ENCODE measurements around the gene ABCG1. TPM values are rescaled to one million over a fixed set of nuclear protein-coding genes. Genes with fewer than 3 reads are reported as not detected.
A peak's percentile ranks its signal among the peaks of the same experiment; 100 is the strongest.

The ABCG1 gene
- total and polyA plus RNA-seq, 4 experiments from 2014 or later = 1.5 to 19.6 (median 9.5) TPM

DNA sequence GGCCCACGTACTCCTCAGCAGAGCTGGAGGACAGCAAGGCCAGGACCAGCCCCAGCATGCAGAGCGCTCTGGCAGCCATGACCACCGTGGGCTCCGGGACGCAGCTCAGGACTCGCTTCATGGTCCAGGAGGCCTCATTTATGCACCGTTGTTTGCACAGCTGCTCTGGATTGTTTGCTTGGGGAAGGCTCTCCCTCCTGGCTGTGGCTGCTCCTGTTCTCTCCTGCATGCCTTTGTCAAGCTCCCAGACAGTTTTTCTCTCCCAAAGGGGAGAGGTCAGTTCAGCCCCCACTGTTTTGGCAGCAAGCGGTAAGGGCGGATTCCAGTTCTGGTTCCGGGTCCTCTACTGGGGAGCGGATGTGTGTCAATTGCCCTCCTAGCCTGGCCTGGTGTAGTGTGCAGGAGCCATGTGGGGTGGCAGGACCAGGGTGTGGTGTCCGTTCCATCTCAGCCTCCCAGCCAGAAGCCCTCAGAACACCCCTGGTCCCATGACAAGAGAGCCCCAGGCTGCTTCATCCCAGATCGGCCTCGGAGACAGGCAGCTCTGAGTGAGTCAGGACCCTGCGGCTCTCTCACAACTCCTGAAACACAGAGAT is 96.5 kb downstream of the ABCG1 start, which contains the start of gene TFF3:
TFF3 (minus strand) TSS at position 114 of the 596 bp plus-strand sequence; CDS start at position 79, 35 bp downstream.
- Mint-ChIP-seq H3K36me3 (no peaks in the 10 kb centered on the region), H3K4me3 (no peak within 1 kb of the TSS), H3K27ac (peak within 1 kb of the TSS in 1 of 7 donors; percentile 61), H3K9me3 (no peaks in the 10 kb centered on the region), H3K27me3 (no peaks in the 10 kb centered on the region), H3K4me1 (peaks cover 0 to 11% (median 3%) of the 10 kb centered on the region in 4 donors)
- intact Hi-C loops (cut with micrococcal nuclease) = no loop called here
- Histone ChIP-seq H3K4me3 (ENCODE audit: low read length in 2 of 2) (no peak within 1 kb of the TSS), H3K9me3 (ENCODE audit: control insufficient read depth in 1 of 2, low read length in 2 of 2) (no peaks in the 10 kb centered on the region), H3K4me1 (ENCODE audit: insufficient read depth, low read length) (peaks cover 5% of the 10 kb centered on the region), H3K27me3 (ENCODE audit: insufficient read depth, low read length) (no peaks in the 10 kb centered on the region), H3K27ac (ENCODE audit: low read depth, low read length) (no peak within 1 kb of the TSS), H3K36me3 (ENCODE audit: insufficient read depth, low read length) (no peaks in the 10 kb centered on the region)
- no peak for DNase-seq
- POLR2A ChIA-PET (ENCODE audit: partially characterized antibody) = no interaction called here
- CTCF ChIA-PET (ENCODE audit: partially characterized antibody) = no interaction called here

DNA sequence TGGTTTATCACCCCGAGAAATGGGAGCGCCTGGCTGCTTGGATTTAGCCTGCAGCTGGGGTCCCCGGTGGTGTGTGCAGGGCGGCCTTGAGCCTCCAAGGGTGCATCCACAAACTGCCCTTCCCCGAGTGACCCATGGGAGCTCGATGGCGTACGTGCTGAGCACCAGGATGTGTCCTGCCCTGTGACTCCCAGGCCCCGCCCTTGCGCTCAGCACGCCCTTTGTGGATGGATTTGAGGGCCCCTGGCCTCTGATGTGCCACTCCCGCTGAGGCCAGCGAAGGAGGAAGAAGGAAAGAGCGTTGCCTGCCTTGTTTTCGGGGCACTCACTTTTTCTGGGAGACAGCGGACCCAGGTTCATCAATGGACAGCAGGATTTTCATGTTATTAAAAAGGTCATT is 98.0 kb downstream of the ABCG1 start:
- no peak overlapping the region for H3K27ac Mint-ChIP-seq
- H3K27ac ChIP-seq (ENCODE audit: low read depth, low read length) = no peak overlapping the region
- no peaks in the 10 kb centered on the region for H3K27me3 ChIP-seq (ENCODE audit: insufficient read depth, low read length)
- ChIA-PET POLR2A (ENCODE audit: partially characterized antibody) (no interaction called here), CTCF (ENCODE audit: partially characterized antibody) (no interaction called here)
- no peak for DNase-seq
- peaks cover 0 to 4% of the 10 kb centered on the region in 2 donors for H3K27me3 Mint-ChIP-seq
- intact Hi-C loops (cut with micrococcal nuclease) = no loop called here
- no peaks in the 10 kb centered on the region for H3K36me3 ChIP-seq (ENCODE audit: insufficient read depth, low read length)
- no peaks in the 10 kb centered on the region for H3K9me3 Mint-ChIP-seq
- peaks cover 0 to 11% (median 4%) of the 10 kb centered on the region in 4 donors for H3K4me1 Mint-ChIP-seq
- H3K36me3 Mint-ChIP-seq = no peaks in the 10 kb centered on the region
- H3K9me3 ChIP-seq (ENCODE audit: control insufficient read depth in 1 of 2, low read length in 2 of 2) = no peaks in the 10 kb centered on the region
- peaks cover 5% of the 10 kb centered on the region for H3K4me1 ChIP-seq (ENCODE audit: insufficient read depth, low read length)
- no peak overlapping the region for H3K4me3 Mint-ChIP-seq
- H3K4me3 ChIP-seq (ENCODE audit: low read length in 2 of 2) = no peak overlapping the region

DNA sequence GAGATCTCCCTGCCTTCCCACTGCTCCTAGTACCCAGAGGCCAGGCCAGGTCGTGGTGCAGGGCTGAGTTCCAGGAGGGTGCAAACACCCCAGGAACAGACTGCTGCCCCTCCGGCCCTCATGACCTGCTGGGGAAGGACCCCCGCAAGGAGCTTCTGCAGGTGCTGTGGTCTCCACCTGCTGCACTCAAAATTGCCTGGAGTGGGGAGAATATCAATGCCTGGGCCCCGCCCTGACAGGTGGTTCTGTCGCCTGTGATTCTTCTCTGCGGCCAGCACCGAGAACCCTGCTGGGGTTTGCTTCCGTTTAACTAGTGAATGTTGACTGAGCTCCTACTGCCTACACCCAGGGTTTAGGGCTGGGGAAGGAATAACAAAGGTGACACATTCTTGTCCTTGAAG is 98.4 kb downstream of the ABCG1 start:
- H3K27me3 ChIP-seq (ENCODE audit: insufficient read depth, low read length) = no peaks in the 10 kb centered on the region
- peaks cover 0 to 11% (median 4%) of the 10 kb centered on the region in 4 donors for H3K4me1 Mint-ChIP-seq

DNA sequence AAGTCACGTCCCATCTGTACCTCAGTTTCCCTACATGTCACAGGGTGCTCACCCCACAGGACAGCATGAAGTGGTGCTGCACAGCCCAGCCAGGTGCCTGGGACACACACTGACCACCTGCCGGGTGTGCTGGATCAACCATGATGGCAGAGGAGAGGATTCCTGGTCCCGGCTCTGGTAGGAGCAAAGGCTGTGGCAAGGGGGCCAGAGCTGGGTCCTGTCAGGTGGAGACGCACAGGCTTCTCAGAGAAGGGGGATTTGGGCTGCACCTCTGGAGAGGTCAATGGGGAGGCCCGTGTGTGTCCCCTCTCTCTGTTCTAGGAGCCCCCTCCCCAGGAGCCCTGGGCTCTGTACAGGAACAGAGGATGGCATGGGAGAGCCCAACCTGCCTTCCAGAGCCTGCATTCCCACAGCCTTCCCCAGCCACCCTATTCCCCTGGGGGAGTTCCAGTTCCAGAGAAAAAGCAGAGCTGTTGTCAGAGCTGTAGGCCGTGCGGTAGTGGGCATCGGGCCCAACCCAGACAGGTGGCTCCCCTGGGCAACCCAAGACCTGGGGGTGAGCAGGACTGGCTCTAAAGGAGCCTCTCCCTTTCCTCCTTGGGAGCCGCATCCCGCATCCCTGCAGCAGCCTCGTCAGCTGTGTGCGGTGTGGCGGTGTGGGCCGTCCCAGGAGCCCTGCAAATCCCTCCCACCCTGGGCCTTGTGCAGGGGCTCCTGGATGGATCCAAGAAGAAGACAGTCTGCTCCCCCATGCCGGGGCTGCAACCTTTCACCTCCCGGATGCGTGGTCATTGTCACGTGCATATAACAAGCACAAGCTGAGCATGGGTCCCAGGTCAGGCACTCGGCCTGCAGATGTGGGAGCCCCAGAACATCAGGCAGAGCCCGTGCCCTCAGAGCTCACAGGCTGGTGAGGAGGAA is 99.1 kb downstream of the ABCG1 start:
- peaks cover 5% of the 10 kb centered on the region for H3K4me1 ChIP-seq (ENCODE audit: insufficient read depth, low read length)
- no peaks in the 10 kb centered on the region for H3K9me3 ChIP-seq (ENCODE audit: control insufficient read depth in 1 of 2, low read length in 2 of 2)
- Mint-ChIP-seq H3K4me3 (no peak overlapping the region), H3K36me3 (no peaks in the 10 kb centered on the region), H3K27me3 (peaks cover 0 to 7% of the 10 kb centered on the region in 2 donors), H3K9me3 (no peaks in the 10 kb centered on the region), H3K27ac (peak overlapping the region in 1 of 7 donors; percentile 55), H3K4me1 (peaks cover 0 to 11% (median 4%) of the 10 kb centered on the region in 4 donors)
- H3K27ac ChIP-seq (ENCODE audit: low read depth, low read length) = no peak overlapping the region
- POLR2A ChIA-PET (ENCODE audit: partially characterized antibody) = interaction anchor here (0.9 kb wide), 1 partner anchor 129 kb away, joined by 3 read pairs; no protein-coding TSS in a partner anchor
- no peaks in the 10 kb centered on the region for H3K27me3 ChIP-seq (ENCODE audit: insufficient read depth, low read length)
- intact Hi-C loops (cut with micrococcal nuclease) = no loop called here
- CTCF ChIA-PET (ENCODE audit: partially characterized antibody) = interaction anchor here (0.7 kb wide), 1 partner anchor 19 kb away, joined by 3 read pairs; no protein-coding TSS in a partner anchor
- no peaks in the 10 kb centered on the region for H3K36me3 ChIP-seq (ENCODE audit: insufficient read depth, low read length)
- no peak for DNase-seq
- no peak overlapping the region for H3K4me3 ChIP-seq (ENCODE audit: low read length in 2 of 2)

More for the DNA sequence above, 98.4 kb downstream of the ABCG1 start:
- no peak for DNase-seq
- ChIA-PET POLR2A (ENCODE audit: partially characterized antibody) (no interaction called here), CTCF (ENCODE audit: partially characterized antibody) (no interaction called here)
- intact Hi-C loops (cut with micrococcal nuclease) = no loop called here
- H3K27ac ChIP-seq (ENCODE audit: low read depth, low read length) = no peak overlapping the region
- H3K9me3 ChIP-seq (ENCODE audit: control insufficient read depth in 1 of 2, low read length in 2 of 2) = no peaks in the 10 kb centered on the region
- Mint-ChIP-seq H3K27ac (no peak overlapping the region), H3K27me3 (peaks cover 0 to 4% of the 10 kb centered on the region in 2 donors), H3K9me3 (no peaks in the 10 kb centered on the region), H3K36me3 (no peaks in the 10 kb centered on the region), H3K4me3 (no peak overlapping the region)
- no peaks in the 10 kb centered on the region for H3K36me3 ChIP-seq (ENCODE audit: insufficient read depth, low read length)
- H3K4me3 ChIP-seq (ENCODE audit: low read length in 2 of 2) = no peak overlapping the region
- peaks cover 5% of the 10 kb centered on the region for H3K4me1 ChIP-seq (ENCODE audit: insufficient read depth, low read length)

DNA sequence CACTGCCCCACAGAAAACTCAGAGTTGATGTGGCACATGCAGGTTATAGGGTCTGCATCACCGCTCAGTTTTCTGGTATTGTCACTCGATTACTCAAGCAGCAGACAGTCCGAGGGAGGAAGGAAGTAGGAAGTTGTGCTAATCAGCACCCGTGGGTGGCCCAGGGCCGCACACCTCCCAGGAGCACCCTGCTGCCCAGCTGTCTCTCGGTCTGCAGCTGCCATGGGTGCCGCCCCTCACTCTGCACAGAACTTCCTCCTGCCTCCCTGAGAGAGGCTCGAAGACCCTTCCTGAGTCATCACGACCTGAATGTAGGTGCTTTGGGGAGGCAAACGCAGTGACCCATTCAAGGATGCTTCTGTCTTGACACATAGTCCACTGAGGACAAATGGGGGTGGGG is 100.4 kb downstream of the ABCG1 start:
- H3K36me3 Mint-ChIP-seq = no peaks in the 10 kb centered on the region
- Histone ChIP-seq H3K36me3 (ENCODE audit: insufficient read depth, low read length) (no peaks in the 10 kb centered on the region), H3K4me1 (ENCODE audit: insufficient read depth, low read length) (peaks cover 5% of the 10 kb centered on the region), H3K27me3 (ENCODE audit: insufficient read depth, low read length) (no peaks in the 10 kb centered on the region), H3K9me3 (ENCODE audit: control insufficient read depth in 1 of 2, low read length in 2 of 2) (no peaks in the 10 kb centered on the region), H3K4me3 (ENCODE audit: low read length in 2 of 2) (no peak overlapping the region), H3K27ac (ENCODE audit: low read depth, low read length) (no peak overlapping the region)
- peaks cover 5 to 10% of the 10 kb centered on the region in 2 donors for H3K27me3 Mint-ChIP-seq
- peak overlapping the region in 1 of 7 donors; percentile 19 for H3K27ac Mint-ChIP-seq
- H3K9me3 Mint-ChIP-seq = no peaks in the 10 kb centered on the region
- H3K4me3 Mint-ChIP-seq = no peak overlapping the region
- intact Hi-C loops (cut with micrococcal nuclease) = no loop called here
- ChIA-PET POLR2A (ENCODE audit: partially characterized antibody) (no interaction called here), CTCF (ENCODE audit: partially characterized antibody) (interaction anchor here (0.8 kb wide), 1 partner anchor 34 kb away, joined by 3 read pairs; no protein-coding TSS in a partner anchor)
- no peak for DNase-seq
- peaks cover 0 to 11% (median 4%) of the 10 kb centered on the region in 4 donors for H3K4me1 Mint-ChIP-seq

DNA sequence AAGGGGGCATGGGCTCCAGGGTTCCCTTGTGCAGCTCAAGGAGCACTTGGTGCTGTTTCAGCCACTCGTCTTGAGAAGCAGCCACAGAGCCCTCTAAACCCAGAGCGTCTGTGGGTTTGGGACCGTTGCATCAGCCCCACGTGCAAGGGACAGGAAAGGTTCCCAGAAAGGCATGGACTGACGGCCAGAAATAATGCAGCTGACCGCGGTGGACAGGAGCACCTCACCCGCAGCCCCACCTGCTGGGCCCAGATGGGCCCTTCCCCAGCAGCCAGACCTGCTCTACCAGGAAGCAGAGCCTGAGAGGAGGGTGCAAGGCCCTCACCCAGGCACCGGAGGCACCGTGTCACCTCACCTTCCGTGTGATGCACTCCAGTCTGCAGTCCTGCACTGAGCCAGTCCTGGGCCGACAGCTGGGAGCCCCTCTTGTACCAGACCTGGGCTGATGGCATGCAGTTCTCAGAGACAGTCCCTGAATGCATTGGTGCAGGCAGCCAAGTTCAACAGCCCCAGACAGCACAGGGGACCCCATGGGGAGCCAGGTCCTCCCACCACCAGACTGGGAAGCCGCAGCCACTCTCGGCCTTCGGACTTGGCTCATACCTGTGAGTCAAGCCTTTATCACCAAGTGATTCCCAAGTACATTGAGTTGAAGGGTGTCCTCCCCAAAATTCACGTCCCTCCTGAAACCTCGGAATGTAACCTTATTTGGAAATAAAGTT is 101.1 kb downstream of the ABCG1 start:
- Mint-ChIP-seq H3K4me3 (no peak overlapping the region), H3K4me1 (peaks cover 0 to 11% (median 4%) of the 10 kb centered on the region in 4 donors), H3K27ac (no peak overlapping the region), H3K27me3 (peaks cover 5 to 10% of the 10 kb centered on the region in 2 donors), H3K9me3 (no peaks in the 10 kb centered on the region), H3K36me3 (no peaks in the 10 kb centered on the region)
- Histone ChIP-seq H3K9me3 (ENCODE audit: control insufficient read depth in 1 of 2, low read length in 2 of 2) (no peaks in the 10 kb centered on the region), H3K4me3 (ENCODE audit: low read length in 2 of 2) (no peak overlapping the region), H3K4me1 (ENCODE audit: insufficient read depth, low read length) (peaks cover 5% of the 10 kb centered on the region), H3K27ac (ENCODE audit: low read depth, low read length) (no peak overlapping the region), H3K27me3 (ENCODE audit: insufficient read depth, low read length) (peaks cover 2% of the 10 kb centered on the region), H3K36me3 (ENCODE audit: insufficient read depth, low read length) (no peaks in the 10 kb centered on the region)
- POLR2A ChIA-PET (ENCODE audit: partially characterized antibody) = no interaction called here
- CTCF ChIA-PET (ENCODE audit: partially characterized antibody) = interaction anchor here (0.8 kb wide), 1 partner anchor 35 kb away, joined by 3 read pairs; no protein-coding TSS in a partner anchor
- no peak for DNase-seq
- intact Hi-C loops (cut with micrococcal nuclease) = no loop called here
